GM19395 (cell line): ENCODE measurements around the gene RNF213.
"Not testable (repeated sequence)": the region's sequence is repeated elsewhere in the genome, so short reads cannot be mapped to it uniquely, and the experiment has no call there.

Experiments used
- ATAC-seq: cut with Tn5 transposase; IDR thresholded peaks from one replicate; pipeline ENCODE4 v1.9.1; 2021; ENCODE audit warnings: mild to moderate bottlenecking, moderate library complexity; ENCODE audit not compliant: unreplicated experiment

The RNF213 gene

DNA sequence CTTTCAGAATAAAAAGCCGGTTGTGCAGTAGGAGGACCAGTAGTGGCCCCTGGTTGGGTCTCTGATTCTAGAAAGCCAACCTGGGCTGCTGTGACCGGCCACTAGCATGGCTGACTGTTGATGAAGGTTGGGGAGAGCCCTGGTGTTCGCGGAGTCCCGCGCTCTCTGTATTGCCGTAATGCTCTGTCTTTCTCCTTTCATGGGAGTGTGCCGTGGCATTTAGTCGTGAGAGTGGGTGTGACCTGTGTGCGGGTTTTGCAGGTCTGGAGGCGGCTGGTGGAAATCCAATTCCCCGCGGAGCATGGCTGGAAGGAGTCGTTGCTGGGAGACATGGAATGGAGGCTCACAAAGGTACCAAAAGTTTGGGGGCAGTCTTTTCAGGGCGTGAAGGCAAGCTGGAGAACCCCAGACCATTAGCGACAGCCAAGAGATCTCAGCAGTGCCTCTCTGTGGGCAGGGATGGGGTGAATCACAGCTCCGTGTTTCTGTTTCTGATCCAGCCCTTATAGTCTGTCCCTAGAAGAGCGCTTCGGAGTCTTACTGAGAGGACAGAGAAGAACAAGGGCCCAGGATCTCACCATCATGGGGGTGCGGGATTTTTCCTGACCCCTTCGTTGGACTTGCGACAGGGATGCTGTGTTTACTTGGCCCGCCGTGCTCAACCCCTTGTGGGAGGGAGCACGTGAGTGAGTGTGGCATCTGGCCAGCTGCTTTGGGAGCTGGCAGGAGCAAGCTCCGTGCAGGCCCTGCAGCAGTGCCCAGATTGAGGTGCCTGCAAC, 56.5 kb downstream of the RNF213 start:
- no peak for ATAC-seq

DNA sequence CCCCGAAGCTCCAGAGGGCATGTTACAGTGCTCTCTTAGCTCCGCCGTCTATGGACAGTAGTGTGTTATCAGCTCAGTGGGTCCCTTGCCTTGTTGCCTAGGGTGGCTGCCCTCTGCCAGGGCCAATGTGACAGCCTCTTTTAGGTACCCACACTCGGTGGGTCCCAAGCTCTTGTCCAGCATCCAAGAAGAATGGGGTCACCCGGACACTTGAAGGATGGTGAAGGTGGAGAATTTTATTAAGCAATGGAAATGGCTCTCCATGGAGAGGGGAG, 57.0 kb downstream of the RNF213 start:
- no peak for ATAC-seq

DNA sequence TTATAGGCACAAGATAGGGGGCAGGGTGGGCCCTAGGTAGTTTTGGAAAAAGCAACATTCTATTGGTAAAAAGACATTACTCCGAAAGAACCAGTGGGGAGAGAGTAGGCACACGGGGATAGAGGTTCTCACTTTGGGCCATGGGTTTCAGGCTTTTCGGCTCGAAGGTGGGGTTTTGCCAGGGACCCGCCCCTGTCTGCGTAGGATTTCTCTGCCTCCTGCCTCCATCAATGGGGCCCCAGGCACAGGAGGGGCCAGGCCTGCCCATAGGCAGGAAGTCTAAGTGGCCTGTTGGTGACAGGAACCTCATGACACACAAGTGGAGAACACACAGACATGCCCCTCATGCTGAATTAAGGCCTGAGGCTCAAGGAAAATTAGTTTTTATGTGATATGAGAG, 57.5 kb downstream of the RNF213 start:
- ATAC-seq: no peak

DNA sequence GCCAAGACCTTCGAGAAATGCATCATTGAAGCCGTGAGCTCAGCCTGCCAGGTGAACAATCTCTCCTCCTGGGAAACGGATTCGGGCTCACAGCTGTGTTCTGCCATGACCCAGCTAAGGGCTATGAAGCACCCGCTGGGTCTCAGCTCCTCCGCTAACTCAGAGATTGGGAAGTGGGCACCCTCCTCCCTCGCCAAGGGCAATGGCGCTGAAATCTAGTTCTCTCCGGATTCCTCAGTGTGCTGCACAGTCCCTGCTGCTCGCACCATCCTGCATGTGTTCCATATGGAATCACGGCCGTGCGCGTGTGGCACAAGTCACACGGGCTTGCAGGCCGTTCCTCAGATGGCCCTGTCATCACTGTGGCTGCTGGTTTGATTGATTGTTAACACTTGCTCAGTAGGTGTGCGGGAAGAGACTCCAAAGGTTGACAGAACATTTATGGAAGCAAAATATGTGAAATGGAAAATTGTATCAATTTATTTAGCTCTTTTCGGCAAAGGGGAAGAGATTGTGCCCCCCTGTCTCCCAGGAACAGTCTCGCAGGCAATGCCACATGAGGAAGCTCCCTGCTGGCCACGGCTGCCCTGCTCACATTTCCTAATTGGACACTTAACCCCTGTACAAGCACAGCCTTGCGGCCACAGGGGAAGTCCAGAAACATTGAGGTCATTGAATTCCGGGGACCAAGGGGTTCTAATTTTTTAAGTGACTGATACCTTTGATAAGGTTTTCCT, 58.8 kb downstream of the RNF213 start:
- ATAC-seq: no peak

DNA sequence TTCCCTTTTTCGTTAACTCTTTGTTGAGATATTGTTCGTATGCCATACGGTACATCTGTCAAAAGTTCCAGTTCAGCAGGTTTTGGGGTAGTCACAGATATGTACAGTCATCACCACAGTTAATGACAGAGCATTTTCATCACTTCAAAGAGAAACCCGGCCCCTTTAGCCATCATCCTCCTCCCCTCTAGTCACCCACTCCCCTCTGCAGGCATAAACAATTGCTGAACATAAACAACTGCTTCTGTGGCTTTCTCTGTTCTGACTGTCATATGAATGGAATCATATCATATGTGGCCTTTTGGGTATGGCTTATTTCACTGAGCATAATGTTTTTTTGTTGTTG, 59.3 kb downstream of the RNF213 start:
- no peak for ATAC-seq

DNA sequence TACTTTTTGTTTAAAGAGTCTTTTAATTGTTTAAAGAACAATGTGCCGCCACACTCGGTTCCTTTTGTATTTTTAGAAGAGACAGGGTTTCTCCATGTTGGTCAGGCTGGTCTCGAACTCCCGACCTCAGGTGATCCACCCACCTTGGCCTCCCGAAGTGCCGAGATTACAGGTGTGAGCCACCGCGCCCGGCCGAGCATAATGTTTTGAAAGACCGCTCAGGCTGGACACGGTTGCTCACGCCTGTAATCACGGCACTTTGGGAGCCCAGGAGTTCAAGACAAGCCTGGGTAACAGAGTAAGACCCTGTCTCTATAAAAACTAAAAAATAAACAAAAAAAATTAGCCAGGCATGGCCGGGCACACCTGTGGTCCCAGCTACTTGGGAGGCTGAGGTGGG, 59.8 kb downstream of the RNF213 start:
- no peak for ATAC-seq

DNA sequence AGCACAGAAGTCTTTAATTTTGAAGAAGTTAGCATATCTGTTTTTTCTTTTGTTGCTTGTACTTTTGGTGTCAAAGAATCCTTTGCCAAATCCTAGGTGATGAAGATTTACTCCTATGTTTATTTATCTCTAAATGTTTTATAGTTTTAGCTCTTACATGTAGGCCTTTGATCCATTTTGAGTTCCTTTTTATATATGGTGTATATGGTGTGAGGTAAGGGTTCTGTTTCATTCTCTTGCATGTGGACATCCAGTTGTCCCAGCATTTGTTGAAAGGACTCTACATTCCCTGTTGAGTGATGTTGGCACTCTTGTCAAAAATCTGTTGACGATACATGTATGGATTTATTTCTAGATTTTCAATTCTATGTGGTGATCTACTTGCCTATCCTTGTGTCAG, 62.2 kb downstream of the RNF213 start:
- ATAC-seq: no peak

DNA sequence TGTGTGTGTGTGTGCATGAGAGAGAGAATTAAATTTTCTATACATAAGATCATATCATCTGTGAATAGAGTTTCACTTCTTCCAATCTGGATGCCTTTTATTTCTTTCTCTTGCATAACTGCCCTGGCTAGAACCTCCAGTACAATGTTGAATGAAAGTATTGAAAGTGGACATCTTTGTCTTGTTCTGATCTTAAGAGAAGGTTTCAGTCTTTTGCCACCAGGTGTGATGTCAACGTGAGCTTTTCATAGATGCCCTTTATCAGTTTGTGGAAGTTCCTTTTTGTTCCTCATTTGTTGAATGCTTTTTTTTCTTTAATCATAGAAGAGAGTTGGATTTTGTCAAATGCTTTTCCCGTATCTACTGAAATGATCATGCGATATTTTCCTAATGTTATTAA, 63.3 kb downstream of the RNF213 start:
- ATAC-seq: no peak

DNA sequence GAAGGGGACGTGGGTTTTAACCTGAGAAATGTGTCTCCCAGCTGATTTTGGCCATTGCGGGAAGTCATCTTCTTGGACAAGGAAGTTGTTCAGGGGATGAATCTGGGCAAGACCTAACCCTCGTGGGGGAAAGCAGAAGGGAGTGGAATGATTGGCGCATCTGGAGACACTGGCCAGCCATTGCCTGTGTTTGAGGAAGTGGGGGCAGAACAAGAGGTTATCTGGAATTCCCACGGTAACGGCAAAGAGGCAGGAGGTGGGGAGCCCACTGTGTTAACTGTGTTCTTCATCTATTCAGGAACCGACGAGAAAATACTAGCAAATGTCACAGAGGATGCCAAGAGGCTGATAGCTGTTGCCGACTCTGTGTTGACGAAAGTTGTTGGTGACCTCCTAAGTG, 66.9 kb downstream of the RNF213 start:
- no peak for ATAC-seq

DNA sequence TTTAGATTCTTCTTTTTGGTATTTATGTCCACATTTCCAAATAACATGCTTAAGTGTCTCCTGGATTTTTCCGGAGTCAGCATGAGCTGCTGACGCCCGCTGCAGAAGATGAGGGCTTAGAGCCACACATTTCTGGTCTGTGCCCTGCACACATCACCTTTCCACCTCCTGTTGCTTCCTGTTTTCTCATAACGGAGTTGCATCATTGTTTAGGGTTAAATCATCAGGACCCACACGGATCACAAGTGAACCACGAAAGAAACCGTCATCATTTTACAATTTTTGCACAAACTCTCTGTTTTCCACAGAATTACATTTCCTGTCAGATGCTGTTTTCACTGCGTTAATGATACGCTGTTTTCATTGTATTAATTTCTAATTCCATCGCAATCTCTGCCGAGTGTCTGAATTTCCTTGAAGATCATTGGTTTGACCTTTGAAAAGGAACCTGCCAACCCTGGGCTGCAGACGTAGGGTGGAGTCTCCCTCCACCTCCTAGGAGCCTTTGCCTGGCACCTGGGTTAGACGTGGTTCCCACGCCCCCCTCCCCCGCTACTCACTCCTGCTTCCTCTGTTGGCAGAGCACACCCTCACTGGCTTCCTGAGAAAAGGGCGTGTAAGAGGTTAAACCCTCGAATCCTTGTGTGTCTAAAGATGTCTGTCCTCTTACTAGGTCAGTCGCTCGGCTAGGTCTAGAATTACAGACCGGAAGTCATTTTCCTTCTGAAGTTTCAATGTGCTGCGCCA, 68.2 kb downstream of the RNF213 start:
- ATAC-seq: no peak

DNA sequence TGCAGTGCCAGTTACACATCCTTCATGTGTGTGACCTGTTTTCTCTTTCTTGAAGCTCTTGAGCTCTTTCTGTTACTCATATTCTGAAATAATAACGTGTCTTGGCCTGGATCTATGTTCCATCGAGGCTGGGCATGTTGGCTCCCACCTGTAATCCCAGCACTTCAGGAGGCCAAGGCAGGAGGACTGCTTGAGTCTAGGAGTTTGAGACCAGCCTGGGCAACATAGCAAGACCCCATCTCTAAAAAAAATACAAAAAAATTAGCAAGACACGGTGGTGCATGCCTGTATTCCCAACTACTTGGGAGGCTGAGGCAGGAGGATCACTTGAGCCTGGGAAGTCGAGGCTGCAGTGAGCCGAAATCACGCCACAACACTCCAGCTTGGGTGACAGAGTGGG, 68.8 kb downstream of the RNF213 start:
- ATAC-seq: not testable (repeated sequence)

DNA sequence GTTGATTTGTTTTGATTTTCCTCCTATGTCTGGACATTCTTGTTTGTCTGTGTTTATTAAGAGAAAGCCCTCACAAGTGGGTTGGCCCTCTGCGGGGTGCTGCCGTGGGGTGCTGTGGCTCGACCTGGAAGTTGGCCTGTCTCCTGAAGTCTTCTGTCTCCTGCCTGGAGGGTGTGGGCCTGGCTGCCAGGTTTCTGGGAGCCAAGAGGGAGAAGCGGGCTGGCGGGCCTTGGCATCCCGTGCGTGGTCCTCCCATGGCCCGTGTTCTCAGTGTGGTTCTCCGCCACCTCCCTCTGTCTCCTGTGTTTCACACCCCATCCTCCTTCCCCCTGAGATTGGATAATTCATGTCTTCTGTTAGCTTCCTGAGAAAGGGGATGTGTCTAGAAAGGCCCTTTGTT, 69.6 kb downstream of the RNF213 start:
- ATAC-seq: no peak

DNA sequence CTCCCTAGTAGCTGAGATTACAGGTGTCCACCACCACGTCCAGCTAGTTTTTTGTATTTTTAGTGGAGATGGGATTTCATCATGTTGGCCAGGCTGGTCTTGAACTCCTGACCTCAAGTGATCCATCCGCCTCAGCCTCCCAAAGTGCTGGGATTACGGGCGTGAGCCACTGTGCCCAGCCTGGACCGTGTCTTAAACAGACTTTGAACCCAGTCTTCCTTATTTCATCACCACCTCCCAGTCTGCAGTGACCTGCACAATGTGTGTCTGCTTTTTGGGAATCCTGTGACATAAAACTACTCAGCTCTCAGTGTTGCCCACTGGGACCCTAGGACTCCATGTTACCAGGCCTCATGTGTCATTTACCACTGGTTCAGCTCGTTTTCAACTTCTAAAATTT, 70.3 kb downstream of the RNF213 start:
- not testable (repeated sequence) for ATAC-seq

DNA sequence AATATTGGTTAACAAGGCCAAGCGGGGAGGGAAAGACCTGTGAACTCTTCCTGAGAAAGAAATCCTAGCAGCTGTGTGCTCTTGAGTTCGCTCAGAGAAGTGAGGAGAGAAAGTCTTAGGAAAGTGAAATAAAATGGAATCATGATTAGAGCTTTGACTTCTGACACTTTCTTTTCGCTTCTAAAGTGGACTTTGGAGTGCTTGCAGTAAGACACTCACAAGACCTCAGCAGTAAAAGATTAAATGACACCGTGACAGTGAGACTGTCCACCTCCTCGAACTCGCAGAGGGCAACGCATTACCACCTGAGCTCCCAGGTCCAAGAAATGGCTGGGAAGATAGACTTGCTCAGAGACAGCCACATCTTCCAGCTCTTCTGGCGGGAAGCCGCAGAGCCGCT, 71.2 kb downstream of the RNF213 start:
- ATAC-seq: no peak

DNA sequence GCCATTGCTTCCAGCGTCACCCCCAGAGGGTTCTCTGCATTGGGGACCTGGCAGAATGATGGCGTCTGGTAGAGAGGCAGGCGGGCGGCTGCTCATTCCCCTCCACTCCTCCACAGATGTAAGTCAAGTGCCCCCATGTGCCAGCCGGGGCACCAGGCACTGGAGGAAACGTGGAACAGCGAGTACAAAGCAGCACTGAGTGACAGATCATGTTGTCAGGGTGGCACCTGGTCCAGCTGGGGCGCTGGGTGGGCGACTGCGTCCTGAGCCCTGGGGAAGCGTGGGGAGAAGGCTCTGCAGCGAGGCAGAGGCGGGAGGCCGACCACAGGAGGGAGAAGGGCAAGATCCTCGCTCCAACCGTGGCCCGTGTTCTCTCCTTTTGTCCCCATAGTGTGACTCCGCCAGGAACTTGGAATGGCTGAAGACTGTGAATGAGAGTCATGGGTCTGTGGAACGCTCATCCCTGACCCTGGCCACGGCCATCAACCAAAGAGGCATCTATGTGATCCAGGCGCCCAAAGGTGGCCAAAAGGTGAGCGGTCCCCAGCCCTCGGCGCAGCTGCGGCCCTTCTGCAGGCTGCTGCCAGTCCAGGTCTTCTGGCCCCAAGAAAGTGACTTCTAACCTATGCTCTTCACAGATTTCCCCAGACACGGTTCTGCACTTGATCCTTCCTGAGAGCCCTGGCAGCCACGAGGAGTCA, 76.7 kb downstream of the RNF213 start:
- ATAC-seq: no peak

DNA sequence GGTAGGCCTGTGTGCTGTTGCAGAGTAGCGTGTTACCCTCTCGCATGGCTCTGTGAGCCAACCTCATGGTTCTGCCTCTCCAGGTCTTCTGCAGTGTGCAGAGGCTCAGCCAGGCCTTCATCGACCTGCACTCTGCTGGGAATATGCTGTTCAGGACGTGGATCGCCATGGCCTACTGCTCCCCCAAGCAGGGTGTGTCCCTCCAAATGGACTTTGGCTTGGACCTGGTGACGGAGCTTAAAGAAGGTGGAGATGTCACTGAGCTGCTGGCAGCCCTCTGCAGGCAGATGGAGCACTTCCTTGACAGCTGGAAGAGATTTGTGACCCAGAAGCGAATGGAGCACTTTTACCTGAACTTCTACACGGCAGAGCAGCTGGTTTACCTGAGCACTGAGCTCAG, 78.5 kb downstream of the RNF213 start:
- no peak for ATAC-seq

DNA sequence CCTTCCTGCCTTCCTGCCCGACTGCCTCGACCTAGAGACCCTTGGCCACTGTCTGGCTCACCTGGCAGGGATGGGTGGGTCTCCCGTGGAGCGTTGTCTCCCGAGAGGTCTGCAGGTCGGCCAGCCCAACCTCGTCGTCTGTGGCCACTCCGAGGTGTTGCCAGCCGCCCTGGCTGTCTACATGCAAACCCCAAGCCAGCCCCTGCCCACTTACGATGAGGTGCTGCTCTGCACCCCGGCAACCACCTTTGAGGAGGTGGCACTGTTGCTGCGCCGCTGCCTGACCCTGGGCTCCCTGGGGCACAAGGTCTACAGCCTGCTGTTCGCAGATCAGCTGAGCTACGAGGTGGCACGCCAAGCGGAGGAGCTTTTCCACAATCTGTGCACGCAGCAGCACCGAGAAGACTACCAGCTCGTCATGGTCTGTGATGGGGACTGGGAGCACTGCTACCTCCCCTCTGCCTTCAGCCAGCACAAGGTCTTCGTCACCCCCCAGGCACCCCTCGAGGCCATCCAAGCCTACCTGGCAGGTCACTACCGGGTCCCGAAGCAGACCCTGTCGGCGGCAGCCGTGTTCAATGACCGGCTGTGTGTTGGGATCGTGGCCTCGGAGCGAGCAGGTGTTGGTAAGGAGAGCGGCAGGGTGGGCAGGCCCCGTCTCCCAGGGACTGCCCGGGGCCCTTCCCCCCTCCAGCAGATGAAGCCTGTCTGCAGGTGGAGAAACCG, 79.2 kb downstream of the RNF213 start:
- no peak for ATAC-seq

DNA sequence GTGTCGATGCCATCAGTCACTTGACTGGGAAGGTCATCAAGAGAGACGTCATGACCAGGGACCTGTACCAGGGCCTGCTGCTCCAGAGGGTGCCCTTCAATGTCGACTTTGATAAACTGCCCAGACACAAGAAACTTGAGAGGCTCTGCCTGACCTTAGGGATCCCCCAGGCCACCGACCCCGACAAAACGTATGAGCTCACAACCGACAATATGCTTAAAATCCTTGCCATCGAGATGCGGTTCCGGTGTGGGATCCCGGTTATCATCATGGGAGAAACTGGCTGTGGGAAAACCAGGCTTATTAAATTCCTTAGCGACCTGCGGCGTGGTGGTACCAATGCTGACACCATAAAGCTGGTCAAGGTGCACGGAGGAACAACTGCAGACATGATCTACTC, 84.7 kb downstream of the RNF213 start:
- no peak for ATAC-seq

DNA sequence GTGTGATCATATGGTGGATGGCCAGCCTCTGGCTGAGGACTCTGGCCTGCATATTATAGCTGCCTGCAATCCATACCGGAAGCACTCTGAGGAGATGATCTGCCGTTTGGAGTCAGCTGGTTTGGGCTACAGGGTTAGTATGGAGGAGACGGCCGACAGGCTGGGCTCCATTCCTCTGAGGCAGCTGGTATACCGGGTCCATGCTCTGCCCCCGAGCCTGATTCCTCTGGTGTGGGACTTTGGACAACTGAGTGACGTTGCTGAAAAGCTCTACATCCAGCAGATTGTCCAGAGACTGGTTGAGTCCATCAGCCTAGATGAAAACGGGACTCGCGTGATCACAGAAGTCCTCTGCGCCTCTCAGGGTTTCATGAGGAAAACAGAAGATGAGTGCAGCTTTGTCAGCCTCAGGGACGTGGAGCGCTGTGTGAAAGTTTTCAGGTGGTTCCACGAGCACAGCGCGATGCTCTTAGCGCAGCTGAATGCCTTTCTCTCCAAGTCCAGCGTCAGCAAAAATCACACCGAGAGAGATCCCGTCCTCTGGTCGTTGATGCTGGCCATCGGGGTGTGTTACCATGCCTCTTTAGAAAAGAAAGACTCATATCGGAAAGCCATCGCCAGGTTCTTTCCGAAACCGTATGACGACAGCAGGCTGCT, 85.3 kb downstream of the RNF213 start:
- no peak for ATAC-seq

DNA sequence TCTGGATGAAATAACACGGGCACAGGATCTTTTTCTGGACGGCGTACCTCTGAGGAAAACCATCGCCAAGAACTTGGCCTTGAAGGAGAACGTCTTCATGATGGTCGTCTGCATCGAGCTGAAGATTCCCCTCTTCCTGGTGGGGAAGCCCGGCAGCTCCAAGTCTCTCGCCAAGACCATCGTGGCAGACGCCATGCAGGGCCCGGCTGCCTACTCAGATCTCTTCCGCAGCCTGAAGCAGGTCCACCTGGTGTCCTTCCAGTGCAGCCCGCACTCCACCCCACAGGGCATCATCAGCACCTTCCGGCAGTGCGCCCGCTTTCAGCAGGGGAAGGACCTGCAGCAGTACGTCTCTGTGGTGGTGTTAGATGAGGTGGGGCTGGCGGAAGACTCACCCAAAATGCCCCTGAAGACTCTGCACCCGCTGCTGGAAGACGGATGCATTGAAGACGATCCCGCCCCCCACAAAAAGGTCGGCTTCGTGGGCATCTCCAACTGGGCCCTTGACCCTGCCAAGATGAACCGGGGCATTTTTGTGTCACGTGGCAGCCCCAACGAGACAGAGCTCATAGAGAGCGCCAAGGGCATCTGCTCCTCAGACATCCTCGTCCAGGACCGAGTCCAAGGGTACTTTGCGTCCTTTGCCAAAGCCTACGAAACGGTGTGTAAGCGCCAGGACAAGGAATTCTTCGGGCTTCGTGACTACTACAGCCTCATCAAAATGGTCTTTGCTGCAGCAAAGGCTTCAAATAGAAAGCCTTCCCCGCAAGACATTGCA, 86.0 kb downstream of the RNF213 start:
- no peak for ATAC-seq
